AG08395 (cell line): ENCODE measurements around the gene SMIM22.

Experiments
- DNase-seq: peaks from one replicate; pipeline ENCODE4 v3.0.0; 2012; ENCODE audit warnings: mixed read lengths, low spot score

SMIM22 gene

GRCh38 chr16:4795181-4795827 lies at the start of gene SMIM22:
TSS of gene SMIM22 (plus strand) at chr16:4795369. CDS start at chr16:4795735, 366 bp downstream.
- DNase-seq: no peak

GRCh38 chr16:4746215-4746614 lies 49.0 kb upstream of the SMIM22 start:
- no peak for DNase-seq

- no peak for DNase-seq
These were observed 48.1 kb upstream of the SMIM22 start for GRCh38 chr16:4746991-4747574.

GRCh38 chr16:4747906-4748681 lies 47.1 kb upstream of the SMIM22 start:
- DNase-seq: no peak

GRCh38 chr16:4748682-4749411 lies 46.3 kb upstream of the SMIM22 start:
- DNase-seq: no peak

- DNase-seq: no peak
These were observed 45.4 kb upstream of the SMIM22 start for GRCh38 chr16:4749700-4750257.

- DNase-seq: no peak
These were observed 44.3 kb upstream of the SMIM22 start for GRCh38 chr16:4750896-4751295.

- DNase-seq: no peak
These were observed 42.6 kb upstream of the SMIM22 start for GRCh38 chr16:4752351-4753100.

- DNase-seq: no peak
These were observed 41.9 kb upstream of the SMIM22 start for GRCh38 chr16:4753227-4753626.

GRCh38 chr16:4754865-4755264 lies 40.3 kb upstream of the SMIM22 start:
- DNase-seq: no peak

GRCh38 chr16:4755687-4756086 lies 39.5 kb upstream of the SMIM22 start:
- no peak for DNase-seq

GRCh38 chr16:4760221-4760910 lies 34.8 kb upstream of the SMIM22 start:
- no peak for DNase-seq

- no peak for DNase-seq
These were observed 33.0 kb upstream of the SMIM22 start for GRCh38 chr16:4762205-4762604.

- DNase-seq: no peak
These were observed 31.4 kb upstream of the SMIM22 start for GRCh38 chr16:4763791-4764190.

- no peak for DNase-seq
These were observed 29.4 kb upstream of the SMIM22 start for GRCh38 chr16:4765511-4766474.

- DNase-seq: peak; percentile 98
These were observed 28.1 kb upstream of the SMIM22 start, which contains the start of gene ZNF500 for GRCh38 chr16:4766875-4767628. TSS of gene ZNF500 (minus strand) at chr16:4767162. CDS start at chr16:4765978, 1,184 bp downstream.

- DNase-seq: no peak
These were observed 27.2 kb upstream of the SMIM22 start for GRCh38 chr16:4767872-4768548.
